ENCODE data around the gene MRGPRG.

The MRGPRG gene

GRCh38 chr11:3225826-3226750 is 7.5 kb upstream of the MRGPRG start:
- Histone ChIP-seq H3K27me3 (ENCODE audit: insufficient read depth, low read depth) (peaks cover 75% of the 10 kb centered on the region), H2AFZ (ENCODE audit: low read depth) (no peak overlapping the region), H3K79me2 (ENCODE audit: insufficient read depth, low read depth) (no peaks in the 10 kb centered on the region), H4K20me1 (ENCODE audit: insufficient read depth) (no peaks in the 10 kb centered on the region), H3K4me2 (no peak overlapping the region), H3K9ac (no peak overlapping the region), H3K4me1 (ENCODE audit: low read depth, poor library complexity, severe bottlenecking) (no peaks in the 10 kb centered on the region), H3K4me3 (IDR thresholded peaks at IDR 0.05; ENCODE audit: insufficient read depth, low read depth, low read length) (no peak overlapping the region), H3K27ac (no peak overlapping the region), H3K36me3 (ENCODE audit: insufficient read depth) (no peaks in the 10 kb centered on the region)
- TF ChIP-seq CTCF (conservative IDR thresholded peaks at IDR 0.05; ENCODE audit: low read depth, low read length) = no peak

- Histone ChIP-seq H3K27ac (no peak overlapping the region), H2AFZ (ENCODE audit: low read depth) (no peak overlapping the region), H3K4me2 (no peak overlapping the region), H4K20me1 (ENCODE audit: insufficient read depth) (no peaks in the 10 kb centered on the region), H3K27me3 (ENCODE audit: insufficient read depth, low read depth) (peaks cover 76% of the 10 kb centered on the region), H3K4me3 (IDR thresholded peaks at IDR 0.05; ENCODE audit: insufficient read depth, low read depth, low read length) (no peak overlapping the region), H3K36me3 (ENCODE audit: insufficient read depth) (no peaks in the 10 kb centered on the region), H3K79me2 (ENCODE audit: insufficient read depth, low read depth) (no peaks in the 10 kb centered on the region), H3K9ac (no peak overlapping the region), H3K4me1 (ENCODE audit: low read depth, poor library complexity, severe bottlenecking) (no peaks in the 10 kb centered on the region)
- TF ChIP-seq CTCF (conservative IDR thresholded peaks at IDR 0.05; ENCODE audit: low read depth, low read length) = no peak
Measured at GRCh38 chr11:3225159-3225758, 6.6 kb upstream of the MRGPRG start.

GRCh38 chr11:3224401-3225057 is 5.9 kb upstream of the MRGPRG start:
- Histone ChIP-seq H3K27ac (no peak overlapping the region), H3K36me3 (ENCODE audit: insufficient read depth) (no peaks in the 10 kb centered on the region), H3K4me2 (no peak overlapping the region), H3K27me3 (ENCODE audit: insufficient read depth, low read depth) (peaks cover 76% of the 10 kb centered on the region), H3K4me1 (ENCODE audit: low read depth, poor library complexity, severe bottlenecking) (no peaks in the 10 kb centered on the region), H3K79me2 (ENCODE audit: insufficient read depth, low read depth) (no peaks in the 10 kb centered on the region), H3K4me3 (IDR thresholded peaks at IDR 0.05; ENCODE audit: insufficient read depth, low read depth, low read length) (no peak overlapping the region), H2AFZ (ENCODE audit: low read depth) (no peak overlapping the region), H3K9ac (no peak overlapping the region), H4K20me1 (ENCODE audit: insufficient read depth) (no peaks in the 10 kb centered on the region)
- TF ChIP-seq CTCF (conservative IDR thresholded peaks at IDR 0.05; ENCODE audit: low read depth, low read length) = no peak

- Histone ChIP-seq H3K79me2 (ENCODE audit: insufficient read depth, low read depth) (no peaks in the 10 kb centered on the region), H3K4me2 (no peak overlapping the region), H3K9ac (no peak overlapping the region), H3K27me3 (ENCODE audit: insufficient read depth, low read depth) (peaks cover 78% of the 10 kb centered on the region), H3K4me1 (ENCODE audit: low read depth, poor library complexity, severe bottlenecking) (no peaks in the 10 kb centered on the region), H3K36me3 (ENCODE audit: insufficient read depth) (no peaks in the 10 kb centered on the region), H3K27ac (no peak overlapping the region), H2AFZ (ENCODE audit: low read depth) (no peak overlapping the region), H4K20me1 (ENCODE audit: insufficient read depth) (no peaks in the 10 kb centered on the region), H3K4me3 (IDR thresholded peaks at IDR 0.05; ENCODE audit: insufficient read depth, low read depth, low read length) (no peak overlapping the region)
- no peak for TF ChIP-seq CTCF (conservative IDR thresholded peaks at IDR 0.05; ENCODE audit: low read depth, low read length)
Measured at GRCh38 chr11:3223932-3224381, 5.3 kb upstream of the MRGPRG start.

Measured in KMS-11 (cell line).